ENCODE measurements around the gene CACNA1C.

CACNA1C gene

DNA sequence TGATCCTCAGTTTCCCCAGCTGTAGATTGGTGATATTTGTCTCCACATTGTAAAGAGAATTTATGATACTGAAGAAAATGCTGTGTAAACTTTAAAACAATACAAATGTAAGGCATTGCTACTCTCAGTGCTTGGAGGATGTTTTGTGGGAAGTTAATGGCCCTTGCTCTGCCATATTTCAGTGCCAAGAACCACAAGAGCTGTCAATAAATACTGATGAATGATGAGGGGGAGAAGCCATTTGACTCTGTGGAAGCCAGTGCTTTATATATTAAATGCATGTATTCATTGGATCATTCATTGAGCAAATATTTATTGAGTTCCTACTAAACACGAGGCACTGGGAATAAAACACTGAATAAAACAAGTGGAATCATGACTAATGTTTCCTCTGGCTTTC is 30.8 kb downstream of the CACNA1C start:
- TF ChIP-seq, protein P1, sequence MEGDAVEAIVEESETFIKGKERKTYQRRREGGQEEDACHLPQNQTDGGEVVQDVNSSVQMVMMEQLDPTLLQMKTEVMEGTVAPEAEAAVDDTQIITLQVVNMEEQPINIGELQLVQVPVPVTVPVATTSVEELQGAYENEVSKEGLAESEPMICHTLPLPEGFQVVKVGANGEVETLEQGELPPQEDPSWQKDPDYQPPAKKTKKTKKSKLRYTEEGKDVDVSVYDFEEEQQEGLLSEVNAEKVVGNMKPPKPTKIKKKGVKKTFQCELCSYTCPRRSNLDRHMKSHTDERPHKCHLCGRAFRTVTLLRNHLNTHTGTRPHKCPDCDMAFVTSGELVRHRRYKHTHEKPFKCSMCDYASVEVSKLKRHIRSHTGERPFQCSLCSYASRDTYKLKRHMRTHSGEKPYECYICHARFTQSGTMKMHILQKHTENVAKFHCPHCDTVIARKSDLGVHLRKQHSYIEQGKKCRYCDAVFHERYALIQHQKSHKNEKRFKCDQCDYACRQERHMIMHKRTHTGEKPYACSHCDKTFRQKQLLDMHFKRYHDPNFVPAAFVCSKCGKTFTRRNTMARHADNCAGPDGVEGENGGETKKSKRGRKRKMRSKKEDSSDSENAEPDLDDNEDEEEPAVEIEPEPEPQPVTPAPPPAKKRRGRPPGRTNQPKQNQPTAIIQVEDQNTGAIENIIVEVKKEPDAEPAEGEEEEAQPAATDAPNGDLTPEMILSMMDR (conservative IDR thresholded peaks at IDR 0.05; ENCODE audit: low read depth, low read length): no peak
- no peak for DNase-seq (ENCODE audit: low read depth)
- H3K4me3 ChIP-seq (ENCODE audit: low read depth, low read length): no peak overlapping the region

DNA sequence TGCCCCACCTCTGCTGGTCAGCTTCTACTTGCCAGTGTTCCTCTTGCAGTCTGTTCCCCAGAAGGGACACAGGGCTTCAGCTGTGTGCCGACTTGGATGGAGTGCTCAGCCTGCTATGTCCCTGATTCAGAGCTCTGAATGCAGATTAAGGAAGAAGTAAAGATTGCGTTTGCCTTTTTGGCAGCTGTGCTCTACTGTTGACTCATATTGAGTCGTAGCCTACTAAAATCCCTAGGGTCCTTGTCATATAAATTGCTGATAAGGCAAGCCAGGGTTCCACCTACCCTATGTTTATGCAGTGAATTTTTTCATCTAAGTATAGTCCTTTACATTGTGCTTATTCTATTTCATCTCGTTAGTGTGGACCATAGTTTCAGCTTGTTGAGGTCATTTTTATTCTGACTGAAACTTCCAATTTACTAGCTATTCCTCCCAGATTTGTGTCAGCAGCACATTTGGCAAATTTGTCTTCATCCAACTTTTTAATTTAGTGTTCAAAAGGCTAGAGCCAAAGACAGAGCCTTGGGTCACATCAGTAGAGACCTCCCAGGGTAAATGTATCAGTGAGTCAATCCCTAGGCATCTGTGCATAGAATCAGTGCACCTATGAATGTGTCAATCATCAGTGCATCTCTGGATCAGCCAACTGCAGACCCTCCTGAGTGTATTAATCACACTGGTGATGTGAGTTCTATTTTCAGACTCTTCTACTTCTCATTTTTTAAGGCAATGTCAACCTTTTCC is 31.9 kb downstream of the CACNA1C start:
- TF ChIP-seq, protein P1 (conservative IDR thresholded peaks at IDR 0.05; ENCODE audit: low read depth, low read length): no peak
- DNase-seq (ENCODE audit: low read depth): peak; percentile 47

DNA sequence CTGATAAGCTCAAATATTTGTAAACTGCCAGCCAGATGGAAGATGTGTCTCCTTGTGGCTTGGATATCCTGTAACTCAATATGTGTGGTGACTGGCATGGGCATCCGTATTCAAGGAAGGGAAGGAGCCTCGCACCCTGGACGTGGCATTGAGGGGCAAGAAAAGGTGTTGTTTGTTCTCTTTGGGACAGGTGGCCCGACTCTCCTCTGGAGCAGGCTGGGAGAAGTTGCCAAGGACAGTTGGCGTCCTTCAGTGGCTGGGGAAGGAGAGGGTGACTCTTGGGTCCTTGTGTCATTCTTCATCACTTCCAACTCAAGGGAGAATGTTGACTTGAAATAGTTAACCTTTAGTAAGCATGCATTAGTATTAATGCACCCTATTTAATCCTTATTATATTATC is 39.6 kb downstream of the CACNA1C start:
- DNase-seq (ENCODE audit: low read depth): no peak
- no peak overlapping the region for H3K4me3 ChIP-seq (ENCODE audit: low read depth, low read length)

More for the DNA sequence above, 31.9 kb downstream of the CACNA1C start:
- no peak overlapping the region for H3K4me3 ChIP-seq (ENCODE audit: low read depth, low read length)

DNA sequence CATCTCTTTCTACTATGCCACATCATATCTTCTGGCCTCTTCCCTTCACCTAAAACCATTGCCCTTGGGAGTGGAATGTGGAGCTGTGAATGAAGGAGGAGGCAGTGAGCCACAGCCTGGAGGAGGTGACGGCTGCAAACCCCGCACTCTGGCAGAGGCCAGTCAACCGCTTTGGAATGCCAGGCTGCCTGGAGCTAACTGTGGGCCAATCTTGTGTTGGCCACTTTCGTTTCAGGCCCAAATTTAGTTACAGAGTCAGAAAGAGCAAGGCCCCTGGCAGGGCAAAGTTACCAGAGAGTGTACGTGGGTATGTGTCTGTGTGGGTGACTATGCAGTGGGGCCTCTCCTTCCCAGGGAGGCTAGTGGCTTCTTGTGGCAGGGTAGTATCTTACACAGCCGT is 40.1 kb downstream of the CACNA1C start:
- no peak for DNase-seq (ENCODE audit: low read depth)
- no peak overlapping the region for H3K4me3 ChIP-seq (ENCODE audit: low read depth, low read length)
- TF ChIP-seq, protein P1 (conservative IDR thresholded peaks at IDR 0.05; ENCODE audit: low read depth, low read length): no peak

More for the DNA sequence above, 39.6 kb downstream of the CACNA1C start:
- TF ChIP-seq, protein P1 (conservative IDR thresholded peaks at IDR 0.05; ENCODE audit: low read depth, low read length): no peak

DNA sequence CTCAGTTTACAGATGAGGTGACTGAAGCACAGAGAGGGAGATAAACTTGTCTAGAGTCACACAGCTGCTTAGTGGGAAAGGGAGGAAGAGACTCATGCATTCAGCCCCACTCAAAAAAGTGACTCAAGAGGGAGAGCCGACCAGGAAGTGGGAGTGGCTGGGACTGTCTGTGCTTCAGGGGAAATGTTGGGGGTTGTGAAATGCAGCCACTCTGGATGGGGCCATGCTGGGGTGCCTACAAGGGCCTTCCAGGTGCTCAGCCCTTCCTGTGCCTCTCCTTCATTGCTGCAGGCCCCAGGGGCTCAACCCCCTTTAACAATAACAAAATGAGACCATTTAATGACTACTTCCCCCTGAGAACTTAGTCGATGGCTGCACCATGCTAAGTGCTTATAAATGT is 41.8 kb downstream of the CACNA1C start:
- no peak for DNase-seq (ENCODE audit: low read depth)
- H3K4me3 ChIP-seq (ENCODE audit: low read depth, low read length): no peak overlapping the region
- TF ChIP-seq, protein P1 (conservative IDR thresholded peaks at IDR 0.05; ENCODE audit: low read depth, low read length): no peak

DNA sequence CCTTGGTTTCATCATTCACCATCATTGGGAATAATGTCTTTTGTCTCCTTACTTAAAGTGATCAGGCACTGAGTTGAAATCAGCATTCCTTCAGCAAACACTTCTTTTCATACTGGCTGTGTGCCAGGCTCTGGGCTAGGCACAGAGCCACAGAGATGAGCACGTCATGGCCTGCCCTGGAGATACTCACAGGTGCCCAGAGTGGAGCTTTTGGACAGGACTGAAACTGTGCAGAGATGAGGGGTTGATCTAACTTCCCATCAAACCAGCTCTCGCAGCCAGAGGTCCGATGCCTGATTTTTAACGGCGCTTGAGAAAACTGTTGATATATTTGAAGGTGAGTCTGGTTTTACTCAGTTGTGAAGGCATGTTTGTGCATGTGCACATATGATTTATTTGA is 43.1 kb downstream of the CACNA1C start:
- TF ChIP-seq, protein P1 (conservative IDR thresholded peaks at IDR 0.05; ENCODE audit: low read depth, low read length): no peak
- H3K4me3 ChIP-seq (ENCODE audit: low read depth, low read length): no peak overlapping the region
- no peak for DNase-seq (ENCODE audit: low read depth)

DNA sequence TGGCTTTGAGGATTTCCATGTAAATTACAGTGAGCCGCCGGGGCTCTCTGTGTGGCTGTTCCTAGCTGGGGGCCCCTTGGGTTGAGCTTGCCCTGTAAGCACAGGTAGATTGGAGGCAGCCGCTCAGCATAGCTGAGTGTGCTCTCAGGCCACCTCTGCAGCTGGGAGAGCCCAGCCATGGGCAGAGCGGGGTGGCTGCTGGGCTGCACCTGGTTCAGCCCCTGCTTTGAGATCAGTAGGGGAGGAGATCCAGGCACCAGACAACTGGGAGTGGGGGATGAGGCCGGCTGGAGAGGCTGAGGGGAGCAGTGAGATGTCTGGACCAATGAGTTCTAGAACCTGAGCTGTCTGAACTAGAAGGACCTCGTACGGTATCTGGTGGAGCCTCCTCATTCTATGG is 44.8 kb downstream of the CACNA1C start:
- no peak overlapping the region for H3K4me3 ChIP-seq (ENCODE audit: low read depth, low read length)
- no peak for DNase-seq (ENCODE audit: low read depth)
- TF ChIP-seq, protein P1 (conservative IDR thresholded peaks at IDR 0.05; ENCODE audit: low read depth, low read length): no peak

Measured in choroid plexus epithelial cell (primary cell).